T-helper 9 cell (primary cell): ENCODE results near the gene NLRC3.

Source experiments
- DNase-seq: peaks from one replicate; pipeline ENCODE4 v3.0.0-alpha.2; 2020

The NLRC3 gene

DNA sequence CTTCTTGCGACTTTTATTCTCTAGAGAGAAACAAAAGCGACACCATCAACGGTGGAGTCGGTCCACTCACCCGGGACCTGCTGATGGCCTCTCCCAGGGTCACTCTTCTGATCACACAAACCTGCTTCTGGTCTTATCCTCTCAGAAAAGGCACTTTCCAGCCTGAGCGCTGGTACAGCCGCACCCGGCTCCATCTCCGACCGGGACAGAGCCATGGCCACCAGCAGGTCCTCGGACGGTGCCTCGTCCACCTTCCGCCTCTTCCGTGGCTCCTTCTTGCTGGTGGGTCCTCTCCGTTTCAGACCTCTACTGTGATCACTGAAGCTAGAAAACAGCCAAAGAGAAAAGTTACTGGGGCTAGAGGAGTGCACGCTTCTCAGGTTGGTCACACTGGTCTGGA is 20.5 kb upstream of the NLRC3 start:
- DNase-seq: no peak

DNA sequence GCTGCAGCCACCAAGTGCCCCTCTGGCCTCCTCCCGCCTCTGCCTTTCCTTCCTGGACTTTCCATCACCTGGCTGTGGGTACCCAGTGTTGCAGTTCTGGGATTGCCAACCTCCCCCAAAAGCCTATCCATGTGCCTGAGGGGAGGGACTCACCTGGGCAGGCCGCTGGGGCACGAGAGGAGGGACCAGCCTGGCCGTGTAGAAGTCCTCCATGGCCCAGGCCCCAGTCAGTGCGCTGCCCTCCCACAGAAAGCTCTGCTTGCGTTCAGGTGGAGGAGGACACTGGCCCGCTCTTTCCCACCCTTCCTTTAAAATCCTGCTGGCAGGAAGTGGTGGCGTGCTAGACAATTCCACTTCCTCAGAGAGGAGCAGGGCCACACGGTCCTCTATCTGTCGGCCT is 20.0 kb upstream of the NLRC3 start:
- no peak for DNase-seq

DNA sequence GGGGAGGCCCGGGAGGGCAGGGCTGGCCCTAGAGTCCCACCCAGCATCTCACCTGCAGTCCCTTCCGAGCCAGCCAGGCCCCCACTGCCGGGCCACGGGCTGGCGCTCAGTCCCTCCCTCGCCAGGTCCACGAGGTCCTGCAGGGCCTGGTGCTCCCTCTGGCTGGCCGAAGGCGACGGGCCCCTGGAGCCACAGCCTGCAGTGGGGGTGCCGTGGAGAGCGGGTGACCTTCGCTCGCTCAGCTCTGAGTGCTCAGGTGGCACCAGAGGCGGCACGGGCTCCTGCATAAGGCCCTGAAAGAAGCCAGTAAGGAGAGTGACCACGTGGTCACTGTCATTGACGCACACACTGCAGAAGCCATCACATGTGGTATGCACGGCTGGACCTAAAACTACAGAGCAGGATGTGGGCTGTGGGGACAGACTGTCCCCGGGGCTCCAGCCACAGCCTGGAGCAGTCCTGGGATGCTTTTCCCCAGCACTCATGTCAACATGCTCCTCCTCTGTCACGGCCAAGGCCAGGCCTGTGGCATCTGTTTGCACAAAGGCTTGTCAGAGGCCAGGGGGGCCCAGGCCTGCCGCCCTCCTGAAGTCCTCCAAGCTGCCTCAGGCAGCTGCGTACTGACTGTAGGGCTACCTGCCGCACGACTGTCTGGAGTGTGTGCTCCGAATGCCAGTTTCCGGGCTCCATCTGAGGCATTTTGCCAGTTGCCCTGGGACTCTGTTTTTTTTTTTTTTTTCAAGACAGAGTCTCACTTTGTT is 19.1 kb upstream of the NLRC3 start:
- no peak for DNase-seq

DNA sequence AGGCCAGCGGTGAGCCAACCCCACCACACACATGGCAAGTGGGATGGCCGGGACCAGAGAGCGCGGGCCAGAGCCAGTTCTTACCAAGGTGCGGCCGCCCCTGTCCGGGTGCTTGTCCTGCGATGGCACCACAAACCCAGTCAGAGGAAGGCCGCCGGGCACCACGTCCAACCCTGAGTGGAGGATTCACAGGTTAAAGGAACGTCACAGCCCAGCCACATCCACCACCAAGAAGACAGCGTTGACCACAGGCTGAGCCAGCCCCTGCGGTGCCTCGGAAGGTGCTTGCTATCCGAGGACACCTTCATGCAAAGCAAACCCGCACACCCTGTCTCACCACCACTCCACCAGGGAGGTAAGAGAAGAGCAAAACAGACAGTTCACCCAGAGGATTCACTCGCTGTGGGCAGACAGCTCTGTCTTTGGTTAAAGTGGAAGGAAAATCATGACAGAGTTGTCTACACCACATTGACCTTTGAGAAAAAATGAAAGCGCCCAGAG is 18.4 kb upstream of the NLRC3 start:
- DNase-seq: no peak

DNA sequence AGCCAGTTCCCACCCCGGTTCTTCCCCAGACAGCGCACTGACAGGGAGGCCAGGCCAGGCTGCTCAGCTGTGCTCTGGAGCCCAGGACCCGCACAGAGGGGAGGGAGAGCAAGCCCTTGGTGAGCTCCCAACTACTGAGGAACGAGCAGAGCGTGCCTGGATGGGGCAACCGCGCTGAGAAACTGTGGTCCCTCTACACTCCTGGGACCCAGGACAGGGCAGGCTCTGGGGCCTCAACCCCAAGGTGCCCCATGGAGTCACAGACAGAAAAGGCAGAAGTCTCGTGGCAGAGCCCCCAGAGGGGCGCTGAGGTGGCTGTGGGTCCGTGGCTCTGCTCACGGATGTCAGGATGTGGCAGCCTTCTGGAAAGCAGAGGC is 17.9 kb upstream of the NLRC3 start:
- DNase-seq: no peak

DNA sequence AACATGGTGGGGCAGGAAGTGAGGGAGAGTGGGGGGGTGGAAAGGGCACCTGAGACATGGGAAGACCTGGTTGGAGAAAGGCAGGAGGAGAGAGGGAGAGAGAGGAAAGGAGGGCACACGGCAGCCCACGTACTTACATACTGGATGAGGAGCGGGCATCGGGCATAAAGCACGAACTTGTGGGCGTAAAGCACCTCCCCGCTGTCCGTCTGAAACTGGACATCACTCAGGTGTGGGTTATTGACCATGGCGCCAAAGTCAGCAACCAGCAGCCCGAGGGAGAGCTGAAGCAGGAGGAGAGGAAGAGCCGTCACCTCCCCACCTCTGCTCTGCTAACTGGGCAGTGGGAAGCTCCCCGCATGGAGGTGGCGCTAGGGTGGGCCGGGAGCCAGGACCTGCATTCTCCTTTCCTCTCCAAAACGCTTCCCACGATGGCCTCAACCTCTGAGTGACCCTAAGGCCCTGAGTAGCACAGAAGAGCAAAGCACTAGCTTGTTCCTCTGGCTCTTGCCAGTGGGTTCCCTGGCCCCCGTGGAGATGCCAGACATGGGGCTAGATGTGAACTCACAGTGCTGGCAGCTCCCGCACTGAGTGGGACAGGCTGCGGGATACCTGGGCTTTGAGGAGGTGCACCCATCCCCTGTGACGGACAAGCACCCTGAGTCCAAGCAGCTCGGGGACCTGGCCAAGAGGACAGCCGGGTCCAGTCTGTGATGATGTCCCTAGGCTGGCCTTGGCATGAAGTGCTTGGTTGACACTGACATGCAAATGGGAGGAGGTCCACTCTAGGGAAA is 17.3 kb upstream of the NLRC3 start:
- DNase-seq: no peak

DNA sequence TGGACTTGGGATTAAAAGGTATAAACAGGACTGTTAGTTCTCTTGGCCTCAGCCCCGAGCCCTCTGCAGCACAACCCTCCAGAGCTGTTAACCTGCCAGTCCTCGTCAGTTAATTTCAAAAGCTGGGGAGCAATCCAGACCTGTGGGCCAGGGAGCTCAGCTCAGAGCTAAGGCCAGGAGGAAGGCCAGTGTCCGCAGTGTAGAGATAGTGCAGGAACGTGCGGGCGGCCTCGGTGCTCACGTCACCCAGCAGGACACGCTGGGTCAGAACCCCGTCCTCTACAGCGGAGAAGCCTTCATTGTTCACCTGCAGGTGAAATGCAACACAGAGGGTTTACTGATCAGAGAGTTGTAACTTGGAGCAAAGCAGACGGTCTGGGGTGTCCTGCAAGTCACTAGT is 15.4 kb upstream of the NLRC3 start:
- no peak for DNase-seq

DNA sequence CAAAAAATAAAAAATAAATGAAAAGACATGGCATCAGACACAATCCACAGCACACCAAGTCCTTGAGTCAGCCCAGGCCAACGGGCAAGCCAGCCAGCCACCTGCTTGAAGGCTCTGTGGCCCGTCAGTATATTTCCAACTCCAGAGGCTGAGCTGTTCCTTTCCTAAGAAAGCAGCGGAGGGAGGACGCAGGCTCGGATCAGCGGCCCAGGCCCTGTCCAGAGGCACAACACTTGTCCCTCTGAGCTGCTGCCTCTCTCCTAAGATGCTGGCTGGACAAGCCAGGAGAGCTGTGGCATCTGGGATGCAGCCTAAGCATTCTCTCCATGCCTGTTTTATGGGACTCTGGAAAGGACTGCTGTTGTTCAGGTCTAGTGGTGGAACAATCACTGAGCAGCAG is 14.8 kb upstream of the NLRC3 start:
- no peak for DNase-seq

DNA sequence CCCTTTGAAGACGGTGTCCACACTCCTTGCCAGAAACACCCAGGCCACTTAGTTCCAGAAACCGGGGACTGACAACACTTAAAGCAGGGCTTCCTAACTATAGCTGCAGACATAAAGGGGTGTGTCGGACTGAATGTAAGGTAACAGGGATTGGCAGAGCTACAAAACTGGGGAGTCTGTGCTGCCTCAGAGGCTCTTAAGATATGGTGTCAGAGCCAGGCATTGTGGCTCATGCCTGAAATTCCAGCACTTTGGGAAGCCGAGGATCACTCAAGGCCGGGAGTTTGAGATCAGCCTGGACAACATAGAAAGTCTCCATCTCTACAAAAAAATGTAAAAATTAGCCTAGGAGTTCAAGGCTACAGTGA is 14.2 kb upstream of the NLRC3 start:
- DNase-seq: no peak

DNA sequence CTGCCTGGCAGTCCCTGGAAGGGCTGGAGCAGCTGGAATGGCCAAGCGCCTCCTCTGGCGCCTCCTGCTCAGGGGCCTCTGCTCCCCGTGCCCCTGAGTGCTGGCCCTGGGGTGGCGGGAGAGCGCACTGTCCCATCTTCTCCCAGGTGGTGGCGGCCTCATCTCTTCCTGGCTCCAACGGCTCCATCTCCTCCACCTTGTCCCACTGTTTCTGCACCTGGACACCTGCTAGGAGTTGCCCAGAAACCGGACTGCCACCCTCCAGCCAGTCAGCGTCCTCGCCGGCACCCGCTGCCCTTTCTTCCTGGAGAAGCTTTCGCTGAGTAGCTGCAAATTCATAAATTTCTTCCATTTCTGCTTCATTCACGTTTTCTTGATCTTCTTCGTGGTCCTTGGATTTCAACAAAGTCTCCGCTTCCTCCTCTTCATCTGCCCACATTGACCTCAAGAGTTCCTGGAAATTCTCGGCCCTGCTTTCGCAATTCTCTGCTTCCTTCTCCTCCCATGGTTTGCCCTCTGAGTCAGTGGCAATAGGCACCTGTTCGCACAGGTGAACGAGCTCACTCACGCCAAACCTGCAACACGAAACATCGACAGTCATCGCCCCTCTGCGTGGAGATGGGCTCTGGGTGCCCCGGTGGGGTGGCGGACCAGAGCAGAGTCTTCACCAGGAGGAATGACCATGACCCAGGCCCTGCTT is 13.7 kb upstream of the NLRC3 start:
- DNase-seq: no peak

DNA sequence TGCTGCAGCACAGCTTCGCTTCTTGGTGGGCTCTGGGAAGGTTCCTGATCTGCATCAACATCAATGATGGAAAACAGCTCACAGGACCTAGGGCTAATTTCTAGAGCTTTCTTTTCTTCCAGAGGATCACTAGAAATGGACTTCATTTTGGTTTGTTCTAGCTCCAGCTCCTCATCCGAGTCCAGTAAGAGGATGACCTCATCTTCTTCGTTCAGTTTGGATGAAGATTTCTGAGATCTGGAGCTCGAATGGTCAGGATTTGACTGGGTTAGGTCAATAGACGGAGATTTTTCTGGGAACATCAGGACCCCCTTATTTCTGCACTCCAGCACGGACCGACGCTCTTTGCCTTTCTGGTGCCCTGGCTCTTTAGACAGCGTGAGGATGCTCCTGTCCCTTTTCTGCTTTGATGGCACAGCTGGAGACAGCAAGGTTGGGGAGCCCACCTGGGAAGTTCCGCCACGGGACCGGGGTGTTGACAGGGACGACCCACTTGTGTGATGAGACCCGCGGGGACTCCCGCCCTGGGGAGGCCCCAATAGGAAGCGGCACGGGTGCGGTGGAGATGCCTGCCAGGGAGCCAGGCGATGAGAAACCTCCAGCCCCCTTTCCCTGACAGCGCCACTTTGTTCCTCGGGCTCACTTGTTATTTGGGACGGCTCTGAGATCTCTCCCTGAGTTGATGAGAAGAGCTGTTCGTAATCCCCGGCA is 12.9 kb upstream of the NLRC3 start:
- DNase-seq: no peak

DNA sequence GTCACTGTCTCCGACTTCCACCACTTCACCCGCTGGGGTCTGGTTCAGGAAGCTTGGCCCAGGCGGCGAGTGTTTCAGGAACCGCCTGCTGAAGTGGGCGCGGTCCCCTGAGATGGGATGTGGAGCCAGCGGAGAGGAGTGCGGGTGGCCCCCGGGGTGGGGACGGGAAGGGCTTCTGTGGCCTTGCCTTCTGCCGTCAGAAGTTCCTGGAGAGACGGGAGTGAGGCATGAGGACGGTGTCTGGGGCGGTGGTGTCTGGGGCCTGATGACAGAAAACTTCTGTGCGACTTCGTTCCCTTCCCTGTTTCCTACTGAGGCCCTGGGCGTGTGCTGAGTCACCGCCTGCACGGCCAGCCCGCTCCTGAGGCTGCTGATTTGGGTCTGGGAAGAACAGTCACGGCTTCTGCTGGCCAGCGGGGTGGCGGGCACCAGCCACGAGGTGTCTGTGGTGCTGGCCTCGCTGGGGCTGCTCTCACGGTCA is 12.3 kb upstream of the NLRC3 start:
- DNase-seq: no peak

DNA sequence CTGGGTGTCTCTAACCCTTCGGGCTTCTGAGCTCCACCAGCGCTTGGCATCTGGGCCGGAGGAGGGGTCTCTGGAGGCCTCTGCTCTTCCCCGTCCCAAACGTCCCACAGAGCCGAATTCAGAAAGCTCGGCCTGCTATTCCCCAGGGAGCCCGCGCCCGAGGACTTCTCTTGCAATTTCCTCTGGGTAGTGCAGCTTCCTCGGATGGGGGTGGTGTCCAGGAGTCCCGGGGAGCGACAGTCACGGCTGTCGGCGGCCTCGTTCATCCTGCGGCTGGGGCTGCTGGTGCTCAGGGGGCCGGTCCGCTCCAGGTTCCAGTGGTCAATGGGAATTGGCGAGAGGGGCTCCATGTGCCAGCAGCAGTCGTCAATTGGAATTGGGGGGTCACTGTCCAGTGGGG is 11.8 kb upstream of the NLRC3 start:
- no peak for DNase-seq

DNA sequence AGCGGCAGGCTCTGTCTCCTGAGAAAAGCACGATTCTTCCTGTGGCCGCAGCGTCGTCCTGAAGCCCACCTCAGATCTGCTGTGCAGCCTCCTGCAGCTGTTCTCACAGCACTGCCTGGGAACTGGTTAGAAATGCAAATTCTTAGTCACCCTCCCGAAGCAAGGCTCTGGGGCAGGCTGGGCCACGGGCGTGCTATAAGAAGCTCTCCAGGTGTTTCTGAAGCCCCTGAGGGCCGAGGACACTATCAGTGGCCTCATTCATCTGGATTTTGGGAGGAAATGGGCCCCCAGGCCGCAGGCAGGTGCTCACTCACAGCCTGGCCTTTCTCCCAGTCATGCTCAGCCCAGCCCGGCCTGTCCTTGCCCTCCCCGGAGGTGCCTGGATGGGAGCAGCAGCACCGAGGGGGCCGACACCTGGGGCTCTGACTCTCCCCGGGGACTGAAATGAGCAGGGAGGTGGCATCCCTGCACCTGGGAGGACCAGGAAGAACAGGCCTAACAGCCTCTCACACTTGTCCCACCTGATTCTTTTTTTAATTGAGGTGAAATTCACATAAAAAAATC is 10.4 kb upstream of the NLRC3 start:
- no peak for DNase-seq

DNA sequence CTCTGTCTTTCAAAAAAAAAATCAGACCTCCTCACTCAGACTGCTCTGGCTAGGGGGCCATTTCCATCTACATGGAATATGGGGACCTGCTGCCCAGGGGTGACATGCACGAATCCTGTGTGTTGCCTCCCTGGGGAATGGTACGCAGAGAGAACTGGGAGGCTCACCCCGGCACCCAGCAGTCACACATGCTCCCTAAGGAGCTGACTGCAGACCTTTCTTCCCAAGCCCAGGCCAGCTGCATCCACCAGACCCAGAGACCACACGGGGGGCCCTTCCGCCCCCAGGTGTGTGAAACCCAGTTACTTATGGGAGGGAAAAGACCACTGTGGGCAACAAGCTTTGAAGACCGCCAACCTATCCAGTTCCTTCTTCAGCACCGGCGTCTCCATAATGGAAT is 7.2 kb upstream of the NLRC3 start:
- no peak for DNase-seq

DNA sequence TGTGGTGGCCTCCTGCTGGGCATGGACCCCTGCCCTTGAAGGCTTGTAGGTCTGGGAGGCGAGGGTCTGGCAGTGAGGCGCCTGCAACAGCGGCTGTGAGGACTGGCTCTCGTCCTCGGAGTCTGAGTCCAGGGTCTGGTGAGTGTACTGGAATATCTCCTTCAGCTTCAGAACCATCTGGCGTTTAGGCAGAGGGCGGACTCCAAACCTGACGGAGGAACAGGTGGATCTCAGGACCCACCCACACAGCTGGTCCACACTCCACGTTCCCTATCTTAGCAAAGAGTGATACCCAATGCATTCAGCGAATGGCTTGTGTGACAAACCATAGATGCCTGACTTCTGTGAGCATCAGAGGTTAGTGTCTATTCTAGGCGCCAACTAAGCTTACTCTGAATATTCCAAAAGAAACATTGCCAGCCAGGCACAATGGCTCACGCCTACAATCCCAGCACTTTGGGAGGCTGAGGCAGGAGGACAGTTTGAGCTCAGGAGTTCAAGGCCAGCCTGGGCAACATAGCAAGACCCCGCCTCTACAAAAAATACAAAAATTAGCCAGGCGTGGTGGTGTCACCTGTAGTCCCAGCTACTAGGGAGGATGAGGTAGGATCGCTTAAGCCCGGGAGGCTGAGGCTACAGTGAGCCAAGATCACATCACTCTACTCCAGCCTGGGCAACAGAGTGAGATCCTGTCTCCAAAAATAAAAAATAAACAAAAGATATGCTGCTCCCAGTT is 6.3 kb upstream of the NLRC3 start:
- no peak for DNase-seq

DNA sequence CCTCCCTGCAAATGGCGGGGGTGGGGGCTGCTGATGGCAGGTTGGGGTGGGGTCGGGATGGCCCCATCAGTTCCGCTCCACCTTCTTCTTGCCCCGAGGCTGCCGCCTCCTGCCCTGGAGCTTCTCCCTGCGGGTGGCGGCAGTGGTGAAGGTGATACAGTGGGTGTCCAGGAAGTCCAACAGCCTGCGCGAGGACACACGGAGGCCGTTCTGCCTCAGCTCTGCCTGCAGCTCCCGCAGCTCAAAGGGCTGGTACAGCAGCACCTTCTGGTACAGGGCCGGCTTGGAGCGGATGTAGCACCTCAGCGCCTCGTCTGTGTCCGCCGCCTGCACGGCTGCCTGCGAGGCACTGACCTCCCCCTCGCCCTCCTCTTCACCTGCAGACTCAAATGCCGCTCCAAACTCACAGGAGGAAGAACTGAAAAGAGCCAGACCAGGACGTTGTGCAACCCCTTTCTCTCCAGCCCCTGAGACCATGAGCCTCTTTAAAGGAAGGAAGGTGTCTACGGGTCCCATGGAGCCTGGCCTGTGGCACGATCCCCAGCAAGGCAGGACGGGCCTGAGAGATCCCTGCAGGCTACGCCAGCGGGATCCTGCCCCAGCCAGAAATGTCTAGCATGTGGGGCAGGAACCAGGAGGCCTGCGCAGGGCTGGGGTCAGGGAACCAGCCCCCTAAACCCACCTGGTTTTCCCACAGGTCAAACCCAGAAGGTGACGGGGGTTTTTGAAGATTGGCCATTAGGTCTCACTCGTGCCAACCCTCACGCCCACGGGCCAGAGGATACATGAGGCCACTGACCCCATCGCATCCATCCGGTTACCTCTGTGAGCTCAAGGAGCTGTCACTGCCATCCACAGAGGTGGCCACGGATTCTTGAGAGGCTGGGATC is 5.3 kb upstream of the NLRC3 start:
- no peak for DNase-seq

DNA sequence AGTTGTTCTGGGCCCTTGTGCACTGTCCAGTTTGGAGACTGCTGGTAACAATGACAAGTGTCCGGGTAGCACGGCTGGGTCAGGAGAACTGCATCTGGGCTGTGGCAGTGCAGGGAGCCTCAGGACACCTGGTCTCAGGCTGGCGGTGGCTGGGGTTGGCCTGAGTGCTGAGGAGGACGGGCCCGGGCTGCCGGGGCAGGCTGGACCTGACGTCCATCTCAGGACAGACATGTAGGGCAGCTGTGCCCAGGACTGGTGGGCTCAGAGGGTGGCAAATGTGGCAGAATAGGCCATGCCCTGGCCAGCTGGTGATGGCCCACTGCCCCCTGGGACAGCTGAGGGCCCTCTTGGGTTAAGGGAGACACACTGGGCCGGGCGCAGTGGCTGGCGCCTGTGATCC is 4.2 kb upstream of the NLRC3 start:
- no peak for DNase-seq

DNA sequence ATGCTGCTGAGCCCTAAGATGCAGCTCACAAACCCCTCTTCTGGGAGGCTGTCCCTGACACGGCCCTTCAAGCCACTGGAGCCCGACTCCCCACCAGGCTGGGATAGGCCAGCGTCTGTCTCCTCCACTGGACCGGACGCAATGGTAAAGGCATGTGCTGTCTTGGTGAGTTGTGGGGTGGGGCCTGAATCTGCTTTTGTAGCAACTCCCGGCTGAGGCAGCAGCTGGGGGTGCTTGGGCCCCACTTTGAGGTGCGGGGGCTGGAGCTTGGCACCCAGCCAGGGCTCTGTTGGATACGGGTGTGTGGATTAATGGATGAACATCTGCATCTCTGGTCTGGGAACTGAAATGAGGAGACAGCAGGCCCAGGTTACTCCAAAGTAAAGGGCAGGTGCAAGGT is 3.5 kb upstream of the NLRC3 start:
- no peak for DNase-seq

DNA sequence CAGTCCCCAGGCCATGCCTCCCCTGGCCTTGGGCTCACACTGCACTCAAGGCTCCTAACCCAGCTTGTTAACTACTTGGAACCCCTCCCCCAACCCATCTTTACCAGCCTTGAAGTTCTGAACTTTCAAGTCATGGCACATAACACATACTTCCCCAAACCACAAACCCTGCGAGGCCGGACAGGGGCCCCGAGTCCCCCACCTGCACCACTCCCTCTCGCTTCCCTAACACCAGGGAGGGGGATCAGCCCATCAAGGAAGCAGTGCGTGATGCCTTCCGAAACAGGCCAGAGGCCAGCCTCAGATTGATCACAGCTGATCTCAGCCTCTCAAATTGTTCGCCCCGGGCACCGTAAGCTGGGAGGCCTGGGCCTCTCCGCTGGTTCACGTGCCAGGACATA is 3.0 kb upstream of the NLRC3 start:
- no peak for DNase-seq

DNA sequence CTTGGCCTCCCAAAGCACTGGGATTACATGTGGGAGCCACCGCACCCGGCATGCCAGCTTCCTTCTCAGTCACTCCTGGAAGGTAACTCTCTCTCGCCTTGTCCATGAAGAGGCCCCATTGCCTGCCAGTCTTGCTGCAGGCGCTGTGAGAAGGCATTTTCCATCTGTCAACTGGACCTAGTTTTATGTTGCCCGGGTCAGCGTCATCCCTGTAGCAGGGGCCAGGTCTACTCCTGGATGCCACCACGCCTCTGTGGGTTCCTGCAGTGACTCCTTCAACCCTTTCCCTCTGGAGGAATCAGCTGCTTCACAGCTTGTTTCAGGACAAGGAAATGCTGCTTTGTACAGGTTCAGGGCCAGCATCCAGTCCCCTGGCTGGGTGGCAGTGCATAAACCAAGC is 2.6 kb upstream of the NLRC3 start:
- no peak for DNase-seq
